GM06990 (cell line): Measurements from ENCODE around the gene AP1S2.

ENCODE experiments used
- DNase-seq: peaks from one replicate; pipeline ENCODE4 v3.0.0-alpha.2; 2011; ENCODE audit not compliant: insufficient read length; ENCODE audit errors: extremely low read depth
- H3K27me3 ChIP-seq: replicated peaks from 2 replicates; pipeline ENCODE4 v1.6.0; 2011; ENCODE audit warnings: low read length; ENCODE audit not compliant: control insufficient read depth, insufficient read depth
- H3K36me3 ChIP-seq: 2 replicates; pipeline ENCODE4 v1.5.1; 2011; ENCODE audit warnings: low read length; ENCODE audit not compliant: control insufficient read depth, insufficient read depth
- H3K4me3 ChIP-seq: replicated peaks from 2 replicates; pipeline ENCODE4 v1.5.1; 2011; ENCODE audit warnings: low read depth, mild to moderate bottlenecking, control low read depth, low read length
- TF ChIP-seq, protein P1 (sequence below): IDR thresholded peaks from 2 replicates; pipeline ENCODE4 v1.5.1; 2011; ENCODE audit warnings: low read length, control low read depth, mild to moderate bottlenecking, inconsistent platforms; ENCODE audit not compliant: insufficient read depth, poor library complexity, severe bottlenecking

Gene AP1S2

DNA sequence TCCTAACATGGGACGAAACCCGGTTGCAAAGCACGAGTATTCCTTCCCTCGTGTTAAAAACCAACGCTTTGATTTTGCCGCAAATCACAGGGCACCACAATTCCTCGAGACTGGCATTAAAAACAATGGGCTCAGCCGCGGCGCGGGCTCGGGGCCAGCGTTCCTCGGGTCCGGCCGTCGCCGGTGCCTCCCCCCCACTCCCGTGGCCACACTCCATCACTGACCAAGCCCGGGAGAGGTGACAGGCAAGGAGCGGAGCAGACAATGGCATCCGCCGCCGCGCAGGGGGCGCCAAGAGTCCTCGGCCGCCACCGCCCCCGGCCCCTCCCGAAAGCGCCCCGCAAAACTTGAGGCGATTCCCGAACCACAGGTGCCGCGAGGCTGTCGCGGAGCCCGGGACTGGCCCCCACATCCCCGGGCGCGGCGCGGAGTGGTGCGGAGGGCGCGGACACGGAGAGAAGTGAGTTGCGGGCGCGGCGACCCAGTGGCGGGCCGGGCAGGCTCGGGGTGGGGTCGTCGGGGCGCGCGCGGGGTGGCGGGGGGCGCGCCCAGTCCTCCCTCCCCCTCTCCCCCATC, 445 bp downstream of the AP1S2 start:
- TF ChIP-seq, protein P1, sequence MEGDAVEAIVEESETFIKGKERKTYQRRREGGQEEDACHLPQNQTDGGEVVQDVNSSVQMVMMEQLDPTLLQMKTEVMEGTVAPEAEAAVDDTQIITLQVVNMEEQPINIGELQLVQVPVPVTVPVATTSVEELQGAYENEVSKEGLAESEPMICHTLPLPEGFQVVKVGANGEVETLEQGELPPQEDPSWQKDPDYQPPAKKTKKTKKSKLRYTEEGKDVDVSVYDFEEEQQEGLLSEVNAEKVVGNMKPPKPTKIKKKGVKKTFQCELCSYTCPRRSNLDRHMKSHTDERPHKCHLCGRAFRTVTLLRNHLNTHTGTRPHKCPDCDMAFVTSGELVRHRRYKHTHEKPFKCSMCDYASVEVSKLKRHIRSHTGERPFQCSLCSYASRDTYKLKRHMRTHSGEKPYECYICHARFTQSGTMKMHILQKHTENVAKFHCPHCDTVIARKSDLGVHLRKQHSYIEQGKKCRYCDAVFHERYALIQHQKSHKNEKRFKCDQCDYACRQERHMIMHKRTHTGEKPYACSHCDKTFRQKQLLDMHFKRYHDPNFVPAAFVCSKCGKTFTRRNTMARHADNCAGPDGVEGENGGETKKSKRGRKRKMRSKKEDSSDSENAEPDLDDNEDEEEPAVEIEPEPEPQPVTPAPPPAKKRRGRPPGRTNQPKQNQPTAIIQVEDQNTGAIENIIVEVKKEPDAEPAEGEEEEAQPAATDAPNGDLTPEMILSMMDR: peak; percentile 58
- 0 out of 2 replicates have a peak, but pooled peaks cover 1% of the 10 kb centered on the region for H3K36me3 ChIP-seq
- peak; percentile 72 for DNase-seq
- H3K4me3 ChIP-seq: peak overlapping the region; percentile 86
- no peaks in the 10 kb centered on the region for H3K27me3 ChIP-seq

DNA sequence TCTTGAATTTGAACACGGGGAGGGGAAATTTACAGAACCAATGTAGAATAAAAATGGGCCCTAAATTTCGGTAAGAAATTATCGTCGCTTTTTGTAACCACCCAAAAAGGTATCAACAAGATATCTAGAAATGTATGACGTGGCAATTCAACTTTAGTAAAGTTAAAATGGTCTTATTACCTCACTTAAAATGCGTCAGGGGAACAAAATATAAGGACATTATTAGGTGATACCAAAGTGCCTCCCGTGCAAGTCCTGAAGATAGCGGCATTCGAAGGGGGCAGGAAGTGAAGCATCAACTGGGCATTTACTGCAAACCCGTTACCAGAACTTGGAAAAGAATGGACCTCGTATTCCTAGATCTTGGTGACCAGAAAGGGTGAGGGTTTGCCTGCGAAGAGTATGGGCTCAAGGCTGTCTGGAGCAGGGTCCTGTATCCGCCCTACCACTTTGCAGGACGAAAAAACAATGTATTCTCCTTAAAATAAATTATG, 980 bp downstream of the AP1S2 start:
- DNase-seq: no peak
- TF ChIP-seq, protein P1: no peak
- Histone ChIP-seq H3K27me3 (no peaks in the 10 kb centered on the region), H3K4me3 (peak overlapping the region; percentile 86), H3K36me3 (0 out of 2 replicates have a peak, but pooled peaks cover 1% of the 10 kb centered on the region)

DNA sequence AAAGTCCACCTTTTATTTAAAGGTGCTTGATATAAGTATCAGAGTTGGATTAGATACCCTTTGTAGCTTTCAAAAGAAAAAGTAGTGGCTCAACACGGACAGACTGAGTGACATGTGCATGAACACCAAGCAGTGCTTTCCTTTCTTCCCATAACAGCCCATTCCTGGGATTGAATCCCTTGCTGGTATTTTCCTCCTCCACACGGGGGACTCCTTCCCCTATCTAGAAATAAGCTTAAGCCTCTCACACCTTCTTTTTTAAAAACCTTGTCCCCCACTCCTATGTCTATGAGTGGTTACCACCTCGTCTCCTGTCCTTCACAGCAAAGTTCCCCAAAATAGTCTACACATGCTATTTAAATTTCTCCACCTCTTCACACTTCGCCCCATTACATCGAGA, 5.1 kb downstream of the AP1S2 start:
- no peak overlapping the region for H3K4me3 ChIP-seq
- TF ChIP-seq, protein P1: no peak
- peaks cover 1% of the 10 kb centered on the region; the same call in 1 of the 2 replicates for H3K36me3 ChIP-seq
- H3K27me3 ChIP-seq: no peaks in the 10 kb centered on the region
- DNase-seq: no peak

DNA sequence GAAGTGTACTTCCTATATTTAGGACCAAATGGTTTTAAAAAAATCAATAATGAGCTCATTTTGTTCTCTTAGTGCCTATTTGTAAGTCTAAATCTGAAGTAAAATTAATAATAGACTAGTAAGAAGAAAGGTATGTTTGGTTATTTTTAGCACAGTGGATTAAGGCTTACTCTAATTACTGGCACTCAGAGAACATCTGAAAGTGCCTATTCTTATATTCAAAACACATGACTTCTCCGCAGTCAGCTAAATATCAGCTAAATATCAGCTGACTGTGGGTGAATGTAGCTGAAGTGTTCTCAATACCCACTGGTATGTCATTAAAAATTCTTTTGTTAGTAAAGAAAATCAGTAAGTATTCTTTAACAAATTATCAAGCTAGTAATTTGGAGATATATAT, 6.0 kb downstream of the AP1S2 start:
- Histone ChIP-seq H3K27me3 (no peaks in the 10 kb centered on the region), H3K36me3 (peaks cover 1% of the 10 kb centered on the region; the same call in 1 of the 2 replicates), H3K4me3 (no peak overlapping the region)
- DNase-seq: no peak
- TF ChIP-seq, protein P1: no peak

DNA sequence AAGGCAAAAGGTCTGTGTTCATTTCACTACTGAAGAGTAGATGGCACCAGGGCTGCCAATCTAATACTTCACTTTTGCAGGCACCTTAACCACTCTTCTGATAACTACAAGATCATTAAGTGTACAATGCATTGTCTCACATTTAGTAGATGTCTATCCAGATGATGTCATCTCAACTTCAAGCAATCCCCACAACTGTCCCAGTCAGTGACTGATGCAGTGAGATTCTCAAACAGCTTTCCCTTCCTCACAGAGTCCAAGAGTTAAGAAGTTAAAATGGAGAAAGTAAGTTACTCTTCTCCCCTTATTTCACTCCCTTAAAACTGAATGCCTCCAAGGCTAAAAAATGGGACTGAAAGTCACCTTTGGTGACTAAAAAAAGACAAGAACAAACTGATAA, 10.7 kb downstream of the AP1S2 start:
- H3K27me3 ChIP-seq: no peaks in the 10 kb centered on the region
- TF ChIP-seq, protein P1: no peak
- no peak for DNase-seq
- H3K36me3 ChIP-seq: no peaks in the 10 kb centered on the region; the same call in 1 of the 2 replicates
- H3K4me3 ChIP-seq: no peak overlapping the region
